Right hindlimb (tissue), 1 donor: ENCODE measurements around the gene SOCS2.
"Not testable (repeated sequence)": the region's sequence is repeated elsewhere in the genome, so short reads cannot be mapped to it uniquely, and the experiment has no call there.

Experiments used
- DNase-seq: peaks from one replicate; pipeline ENCODE4 v3.0.0-alpha.2; 2018

The SOCS2 gene, protein sequence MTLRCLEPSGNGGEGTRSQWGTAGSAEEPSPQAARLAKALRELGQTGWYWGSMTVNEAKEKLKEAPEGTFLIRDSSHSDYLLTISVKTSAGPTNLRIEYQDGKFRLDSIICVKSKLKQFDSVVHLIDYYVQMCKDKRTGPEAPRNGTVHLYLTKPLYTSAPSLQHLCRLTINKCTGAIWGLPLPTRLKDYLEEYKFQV

DNA sequence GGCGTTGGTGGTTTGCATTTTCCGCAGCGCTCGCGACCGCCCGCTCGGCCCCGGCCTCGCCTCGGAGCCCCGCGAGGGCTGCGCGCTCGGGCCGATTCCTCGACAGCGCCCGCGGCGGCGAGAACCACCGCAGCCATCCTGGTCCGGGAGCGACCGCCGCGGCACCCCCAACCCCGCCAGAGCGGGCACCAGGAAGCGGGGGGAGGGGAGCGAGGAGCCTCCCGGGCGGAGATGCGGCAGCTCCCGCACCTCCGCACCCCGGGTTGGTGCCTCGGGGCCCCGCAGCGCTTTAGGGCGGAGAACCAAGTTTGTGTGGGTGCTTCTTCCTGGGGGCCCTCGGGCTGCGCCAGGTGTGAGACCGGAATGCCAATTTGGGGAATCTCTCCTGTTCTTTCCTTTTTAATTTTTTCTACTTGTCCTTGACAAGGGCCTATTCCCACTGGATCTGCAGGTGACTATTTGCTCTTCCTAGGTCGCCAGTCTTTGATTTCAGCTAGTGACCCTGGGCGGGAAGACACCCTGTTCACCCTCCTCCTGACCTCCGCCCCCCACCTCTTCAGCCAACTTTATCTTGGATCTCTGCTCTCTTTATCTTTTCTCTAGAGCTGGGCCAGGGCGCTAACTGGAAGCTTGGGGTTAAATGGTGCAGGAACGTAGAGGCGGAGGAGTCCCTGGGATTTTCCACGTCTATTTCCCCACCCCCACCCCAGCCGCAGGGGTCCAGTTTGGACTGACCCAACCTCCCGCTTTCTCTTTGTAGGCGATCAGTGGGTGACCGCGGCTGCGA, at the start of gene SOCS2:
TSS of gene SOCS2 (plus strand) at position 751 of the 787 bp plus-strand sequence. CDS start 223 bp downstream, outside the sequence.
- DNase-seq: peak; percentile 32

DNA sequence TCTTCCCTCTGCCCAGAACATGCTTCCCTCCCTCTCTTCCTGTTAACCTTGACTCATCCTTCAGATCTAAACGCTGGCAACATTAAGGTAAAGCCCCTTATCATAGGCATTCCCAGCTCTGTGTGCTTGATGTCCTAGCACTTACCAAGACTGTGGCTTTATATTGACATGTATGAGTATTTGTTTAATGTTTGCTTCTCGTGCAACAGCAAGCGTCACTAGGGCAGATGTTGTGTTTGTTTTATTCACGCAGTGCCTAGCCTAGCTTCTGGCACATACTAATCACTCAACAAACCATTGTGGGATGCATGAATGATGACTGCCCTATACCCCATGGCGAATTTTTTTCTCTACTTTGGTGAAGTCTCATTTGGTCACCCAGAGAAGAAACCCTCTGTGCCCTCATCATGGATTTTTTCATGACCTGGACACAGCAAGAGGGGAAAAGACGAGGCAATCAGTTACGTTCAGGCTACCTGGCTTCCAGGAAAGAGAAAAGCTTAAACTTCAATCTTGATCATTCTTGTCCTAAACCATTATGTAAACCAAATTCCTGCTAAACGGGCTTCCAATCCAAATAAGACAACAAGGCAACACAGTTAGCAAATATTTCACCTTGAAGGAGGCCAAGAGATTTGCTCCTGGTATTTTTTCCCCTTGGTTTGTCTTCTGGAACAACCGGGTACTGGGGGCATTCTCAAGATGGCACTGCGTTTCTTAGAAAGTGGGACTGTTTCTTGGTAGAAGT, 47.9 kb upstream of the SOCS2 start:
- no peak for DNase-seq

DNA sequence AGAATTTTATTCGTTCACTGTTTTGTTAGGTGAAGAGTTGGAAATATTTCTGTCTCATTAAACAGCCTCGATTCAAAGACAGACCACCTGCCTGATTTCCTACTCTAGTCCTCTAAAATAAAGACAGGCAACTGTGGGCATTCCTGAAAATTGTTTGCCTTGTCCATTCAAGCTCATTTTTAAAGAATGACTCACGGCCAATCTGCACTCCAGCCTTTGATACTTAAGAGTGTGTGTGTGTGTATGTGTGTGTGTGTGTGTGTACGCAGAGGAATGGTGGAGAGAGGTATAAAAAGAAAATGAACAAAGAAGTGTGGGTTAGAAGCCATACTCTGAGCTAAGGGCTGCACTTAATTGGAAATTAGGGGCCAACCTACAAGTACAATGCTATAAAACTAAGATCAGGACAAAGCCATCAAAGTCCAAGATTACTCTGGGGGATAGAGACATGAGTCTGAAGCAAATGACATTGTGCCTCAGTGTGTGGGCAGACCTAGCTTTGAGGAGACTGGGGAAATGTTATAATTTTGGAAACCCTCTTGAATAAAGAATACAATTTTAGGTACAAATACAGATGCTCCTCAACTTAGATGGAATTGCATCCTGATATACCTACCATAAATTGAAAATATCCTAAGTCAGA, 45.6 kb upstream of the SOCS2 start:
- DNase-seq: no peak

DNA sequence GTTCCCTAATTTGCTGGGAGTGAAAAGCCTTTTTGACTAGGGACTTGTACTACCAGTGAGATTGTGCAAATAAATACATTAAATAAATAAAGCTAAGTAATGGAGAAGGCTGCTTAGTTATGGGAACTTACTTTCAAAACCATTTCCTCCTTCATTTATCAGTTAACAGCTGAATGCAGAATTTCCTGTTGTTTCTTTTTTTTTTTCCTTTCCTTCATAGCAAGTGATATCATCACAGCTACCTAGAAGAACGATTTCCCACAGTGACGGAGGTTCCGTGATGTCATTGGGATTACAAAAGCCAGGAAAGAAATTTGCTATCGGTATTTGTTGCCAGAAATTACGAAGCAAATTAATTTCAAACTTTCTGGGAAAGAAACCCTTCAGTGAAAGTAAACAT, 42.1 kb upstream of the SOCS2 start:
- no peak for DNase-seq

DNA sequence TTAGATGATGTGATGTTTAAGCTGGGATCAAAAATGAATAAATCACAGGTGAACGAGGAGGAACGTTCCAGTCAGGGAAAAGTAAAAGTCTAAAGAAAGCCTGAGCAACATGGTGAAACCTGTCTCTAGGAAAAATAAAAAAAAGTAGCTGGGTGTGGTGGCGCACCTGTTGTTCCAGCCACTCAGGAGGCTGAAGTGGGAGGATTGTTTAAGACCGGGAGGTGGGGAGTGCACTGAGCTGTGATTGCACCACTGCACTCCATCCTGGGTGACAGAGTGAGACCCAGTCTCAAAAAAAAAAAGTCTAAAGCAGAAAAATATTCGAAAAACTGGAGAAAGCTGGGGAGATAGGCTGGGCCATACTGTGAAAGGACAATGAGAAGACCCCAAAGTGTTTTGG, 39.2 kb upstream of the SOCS2 start:
- DNase-seq: no peak

DNA sequence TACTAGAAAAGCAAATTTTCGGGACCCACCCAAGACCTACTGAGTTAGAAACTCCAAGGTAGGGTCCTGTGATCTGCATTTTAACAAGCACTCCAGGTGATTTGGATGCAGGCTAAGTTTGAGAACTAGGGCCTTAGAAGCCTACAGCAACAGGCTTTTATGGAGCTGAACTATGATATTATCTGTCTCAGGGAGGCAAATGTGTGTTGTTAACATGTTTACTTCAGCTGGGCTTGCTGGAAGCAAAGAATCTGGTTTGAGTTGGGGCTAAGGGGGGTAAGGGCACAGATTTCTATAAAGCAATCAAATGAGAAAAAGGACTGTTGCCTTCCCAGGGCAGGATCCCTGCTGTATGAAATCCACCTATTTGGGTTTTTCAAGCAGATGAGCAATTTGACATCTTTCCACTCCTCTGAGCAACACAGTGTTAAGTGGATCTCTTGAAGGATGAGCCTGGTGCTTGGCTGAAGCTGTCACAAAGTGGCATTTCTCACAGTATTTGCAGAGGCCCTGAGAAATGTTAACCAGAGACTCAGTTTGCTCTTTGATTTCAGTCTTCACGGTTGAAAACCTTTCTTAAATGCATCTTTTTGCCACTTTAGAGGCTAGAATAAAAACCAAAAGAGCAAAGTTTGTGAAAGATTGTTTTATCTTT, 36.2 kb upstream of the SOCS2 start:
- DNase-seq: no peak

DNA sequence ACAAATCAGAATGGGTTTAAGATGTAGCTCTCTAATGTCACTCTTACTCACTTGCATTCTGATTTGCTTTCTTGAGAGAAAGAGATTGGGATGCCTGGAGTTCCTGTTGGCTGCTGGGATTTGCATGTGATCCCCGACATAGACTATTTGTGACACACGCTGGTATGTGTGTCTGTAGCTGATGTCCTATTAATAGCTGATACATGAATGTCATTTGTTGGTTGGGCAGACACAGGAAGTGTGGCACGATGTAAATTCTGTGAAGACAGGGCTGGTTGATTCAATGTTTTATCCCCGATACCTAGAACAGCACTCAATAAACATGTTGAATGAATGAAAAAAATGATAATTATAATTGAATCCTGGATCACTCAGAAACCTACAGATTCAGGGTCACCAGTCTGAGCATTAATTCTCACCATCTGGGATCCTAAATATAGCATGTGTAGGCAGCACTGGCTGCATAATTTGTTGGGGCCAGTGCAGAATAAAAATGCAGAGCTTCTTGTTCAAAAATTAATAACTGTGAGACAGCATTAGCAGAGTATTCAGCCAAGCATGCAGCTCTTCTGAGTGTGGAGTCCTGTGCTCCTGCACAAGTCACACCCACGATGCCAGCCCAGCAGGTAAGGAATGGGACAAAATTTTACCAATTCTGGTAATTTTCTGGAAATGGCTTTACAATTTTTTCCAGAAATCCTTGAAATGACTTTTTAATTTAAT, 35.5 kb upstream of the SOCS2 start:
- no peak for DNase-seq

DNA sequence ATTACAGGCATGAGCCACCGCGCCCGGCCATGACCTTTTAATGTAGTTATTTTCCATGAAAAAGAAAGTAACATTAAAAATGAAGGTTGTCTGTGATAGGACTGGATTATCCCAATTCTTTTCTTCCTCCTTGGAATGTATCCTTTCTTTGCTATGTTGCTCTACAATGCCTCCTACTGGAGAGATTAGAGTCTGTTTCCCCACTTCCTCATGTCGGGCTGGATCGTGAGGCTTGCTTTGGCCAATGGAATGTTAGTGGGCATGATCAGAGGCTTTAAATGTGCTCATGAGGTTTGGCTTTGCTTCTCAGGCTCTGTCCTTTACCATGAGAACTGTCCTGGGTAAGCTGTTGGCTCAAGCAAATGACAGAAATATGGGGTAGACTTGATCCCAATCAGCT, 34.7 kb upstream of the SOCS2 start:
- DNase-seq: no peak

DNA sequence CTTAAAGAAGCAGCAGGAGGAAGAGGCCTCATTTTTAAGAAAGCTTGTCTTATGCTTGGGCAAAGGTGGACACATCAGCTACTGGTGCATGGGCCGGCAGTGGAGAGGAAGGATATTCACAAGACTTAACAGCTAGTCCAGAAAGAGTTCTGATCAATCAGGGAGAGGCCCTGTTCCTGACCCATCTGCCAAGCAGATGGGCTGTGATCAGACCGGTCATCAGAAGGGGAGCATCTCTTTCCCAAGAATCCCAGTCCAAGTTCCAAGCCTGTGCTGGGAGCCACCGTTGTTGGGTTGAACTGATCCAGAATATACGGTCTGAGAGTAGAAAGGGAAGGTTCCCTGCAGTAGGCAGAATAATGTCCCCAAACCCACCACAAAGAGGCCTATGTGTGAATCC, 32.7 kb upstream of the SOCS2 start:
- no peak for DNase-seq

DNA sequence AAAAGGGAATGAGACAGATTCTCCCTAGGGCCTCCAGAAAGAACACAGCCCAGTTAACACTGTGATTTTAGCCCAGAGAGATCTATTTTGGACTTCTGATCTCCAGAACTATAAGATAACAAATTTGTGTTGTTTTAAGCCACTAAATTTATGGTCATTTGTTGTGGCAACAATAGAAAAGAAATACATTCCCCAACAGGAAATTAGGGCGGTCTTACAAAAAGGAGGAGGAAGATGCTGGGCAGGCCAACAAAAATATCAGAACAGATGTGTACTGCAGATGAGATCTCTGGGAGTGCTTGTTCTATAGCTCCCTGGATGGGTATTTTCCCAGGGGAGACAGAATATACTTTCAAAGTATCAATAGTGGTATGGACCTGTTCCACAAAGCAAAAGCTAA, 32.0 kb upstream of the SOCS2 start:
- DNase-seq: no peak

DNA sequence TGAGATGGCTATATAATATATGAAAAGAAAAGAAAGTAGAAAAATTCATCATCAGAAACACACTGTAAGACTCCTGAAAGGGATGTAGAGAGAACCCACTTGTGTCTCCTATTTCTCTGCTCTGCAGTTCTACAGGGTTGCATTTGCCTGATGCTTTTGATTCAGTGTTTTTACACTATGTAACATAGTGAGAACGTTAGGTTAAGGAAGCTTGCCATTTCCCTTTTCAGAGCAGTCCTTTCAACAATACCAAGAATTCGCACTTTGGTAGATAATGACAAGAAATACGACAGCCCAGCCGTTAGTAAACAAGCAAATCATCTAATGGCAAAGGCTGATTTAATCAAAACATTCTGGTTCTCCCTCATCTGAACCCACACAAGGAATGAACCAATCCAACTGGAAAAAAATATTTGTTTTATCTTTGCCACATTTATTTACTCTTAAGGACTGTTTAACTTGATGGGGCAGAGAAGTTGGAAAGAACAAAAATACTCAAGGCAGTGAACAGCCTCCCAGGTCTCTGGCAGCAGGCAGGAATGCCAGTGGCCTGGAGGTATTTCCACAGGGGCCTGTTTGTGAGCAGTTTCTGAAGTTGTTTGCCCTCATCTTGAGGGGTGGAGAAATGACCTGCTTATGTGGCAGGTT, 30.8 kb upstream of the SOCS2 start:
- DNase-seq: no peak

DNA sequence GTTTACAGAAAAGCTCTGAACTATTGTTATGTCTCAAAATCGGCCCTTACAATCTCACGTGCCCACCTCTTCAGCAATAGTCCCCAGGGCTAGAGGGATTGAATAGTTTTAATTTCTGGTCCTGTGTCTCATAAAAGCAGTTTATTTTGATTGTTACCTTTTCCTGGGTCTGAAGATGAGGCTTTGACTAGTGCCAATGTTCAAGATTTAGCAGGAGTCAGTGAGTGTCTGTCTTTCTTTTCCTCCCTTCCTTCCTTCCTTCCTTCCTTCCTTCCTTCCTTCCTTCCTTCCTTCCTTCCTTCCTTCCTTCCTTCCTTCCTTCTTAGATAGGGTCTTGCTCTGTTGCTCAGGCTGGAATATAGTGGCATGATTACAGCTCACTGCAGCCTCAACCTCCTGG, 24.7 kb upstream of the SOCS2 start:
- DNase-seq: no peak

DNA sequence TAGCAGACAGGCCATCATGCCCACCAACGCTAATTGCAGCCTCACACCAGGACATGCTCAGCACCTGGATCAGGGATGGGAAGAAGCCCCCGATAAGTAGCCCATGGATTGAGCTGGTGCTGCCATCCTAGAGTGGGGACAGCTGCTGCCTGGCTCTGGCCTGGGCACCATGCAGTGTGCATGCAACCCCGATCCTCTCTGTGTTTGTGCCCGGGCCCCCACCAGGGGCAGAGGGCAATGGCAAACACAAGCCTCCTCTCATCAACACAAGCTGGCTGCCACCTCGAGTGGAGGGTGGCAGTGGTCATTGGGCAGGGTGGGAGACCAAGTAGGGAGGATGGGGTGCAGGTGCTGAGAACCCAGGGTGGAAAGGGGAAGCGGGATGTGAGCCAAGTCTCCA, 23.3 kb upstream of the SOCS2 start:
- no peak for DNase-seq

DNA sequence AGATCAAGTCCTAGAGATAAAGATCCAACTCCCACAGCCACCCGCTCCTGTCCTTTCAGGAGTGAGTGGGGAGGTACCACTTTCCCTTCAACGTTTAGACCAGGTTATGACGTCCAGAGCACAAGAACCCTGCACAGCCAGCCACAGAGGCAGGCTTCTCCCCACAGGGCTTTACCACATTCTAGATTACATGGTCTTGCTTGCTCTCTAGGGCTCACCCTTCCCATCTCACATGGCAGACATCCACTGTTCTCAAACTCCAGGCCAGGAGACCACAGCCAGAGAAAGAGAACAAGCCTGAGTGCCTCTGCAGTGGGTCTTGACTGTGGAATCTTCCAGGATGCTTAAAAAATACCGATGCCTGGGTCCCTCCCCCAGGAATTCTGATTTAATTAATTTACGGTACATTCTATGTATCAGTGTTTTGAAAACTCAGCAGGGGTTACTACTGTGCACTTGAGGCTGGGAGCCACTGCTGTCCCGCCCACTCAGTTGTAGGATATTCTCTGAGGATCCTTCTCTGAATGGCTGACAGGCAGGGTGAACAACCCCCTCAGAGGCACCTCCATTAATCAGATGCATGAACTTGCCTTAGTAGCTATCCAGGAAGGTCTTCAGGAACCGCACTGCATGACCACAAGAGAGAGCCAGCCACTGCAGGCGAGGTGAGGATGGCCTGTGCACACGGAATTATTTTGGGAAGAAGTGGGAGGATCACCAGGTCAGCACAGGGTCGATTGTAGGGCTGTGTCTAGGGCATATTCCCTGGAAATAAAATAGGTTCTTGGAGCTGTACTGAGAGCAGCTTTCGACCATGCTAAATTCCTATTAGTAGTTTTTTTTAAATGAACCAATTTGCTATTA, 21.5 kb upstream of the SOCS2 start:
- DNase-seq: no peak

DNA sequence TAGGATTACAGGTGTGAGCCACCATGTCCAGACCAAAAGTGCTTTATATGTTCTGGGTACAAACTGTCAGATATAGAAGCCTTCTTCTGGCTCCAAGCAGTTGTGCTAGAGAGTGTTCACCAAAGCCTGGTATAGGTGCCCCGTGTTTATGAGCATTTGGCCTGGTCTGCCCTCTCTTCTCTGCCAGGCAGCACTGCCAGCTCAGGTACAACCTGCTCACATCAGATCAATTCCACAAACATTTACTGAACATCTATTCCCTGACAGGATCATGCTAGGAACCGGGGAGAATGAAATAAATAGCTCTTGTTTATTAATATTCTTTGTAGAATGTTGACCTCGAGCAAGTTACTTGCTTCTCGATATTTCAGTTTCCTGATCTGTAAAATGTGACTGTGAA, 20.0 kb upstream of the SOCS2 start:
- no peak for DNase-seq

DNA sequence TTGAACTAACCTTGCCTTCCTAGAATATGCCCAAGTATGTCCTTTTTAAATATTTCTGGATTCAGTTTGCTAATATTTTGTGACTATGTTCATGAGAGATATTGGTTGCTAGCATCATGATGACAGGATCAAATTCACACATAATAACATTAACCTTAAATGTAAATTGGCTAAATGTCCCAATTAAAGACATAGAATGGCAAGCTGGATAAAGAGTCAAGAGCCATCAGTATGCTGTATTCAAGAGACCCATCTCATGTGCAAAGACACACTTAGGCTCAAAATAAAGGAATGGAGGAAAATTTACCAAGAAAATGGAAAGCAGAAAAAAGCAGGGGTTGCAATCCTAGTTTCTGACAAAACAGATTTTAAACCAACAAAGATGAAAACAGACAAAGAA, 14.6 kb upstream of the SOCS2 start:
- DNase-seq: not testable (repeated sequence)

DNA sequence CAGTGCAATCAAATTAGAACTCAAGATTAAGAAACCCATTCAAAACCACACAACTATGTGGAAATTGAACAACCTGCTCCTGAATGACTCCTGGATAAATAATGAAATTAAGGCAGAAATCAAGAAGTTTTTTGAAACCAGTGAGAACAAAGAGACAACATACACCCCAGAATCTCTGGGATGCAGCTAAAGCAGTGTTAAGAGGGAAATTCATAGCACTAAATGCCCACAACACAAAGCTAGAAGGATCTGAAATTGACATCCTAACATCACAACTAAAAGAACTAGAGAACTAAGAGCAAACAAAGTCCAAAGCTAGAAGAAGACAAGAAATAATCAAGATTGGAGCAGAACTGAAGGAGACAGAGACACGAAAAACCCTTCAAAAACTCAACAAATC, 13.8 kb upstream of the SOCS2 start:
- not testable (repeated sequence) for DNase-seq

DNA sequence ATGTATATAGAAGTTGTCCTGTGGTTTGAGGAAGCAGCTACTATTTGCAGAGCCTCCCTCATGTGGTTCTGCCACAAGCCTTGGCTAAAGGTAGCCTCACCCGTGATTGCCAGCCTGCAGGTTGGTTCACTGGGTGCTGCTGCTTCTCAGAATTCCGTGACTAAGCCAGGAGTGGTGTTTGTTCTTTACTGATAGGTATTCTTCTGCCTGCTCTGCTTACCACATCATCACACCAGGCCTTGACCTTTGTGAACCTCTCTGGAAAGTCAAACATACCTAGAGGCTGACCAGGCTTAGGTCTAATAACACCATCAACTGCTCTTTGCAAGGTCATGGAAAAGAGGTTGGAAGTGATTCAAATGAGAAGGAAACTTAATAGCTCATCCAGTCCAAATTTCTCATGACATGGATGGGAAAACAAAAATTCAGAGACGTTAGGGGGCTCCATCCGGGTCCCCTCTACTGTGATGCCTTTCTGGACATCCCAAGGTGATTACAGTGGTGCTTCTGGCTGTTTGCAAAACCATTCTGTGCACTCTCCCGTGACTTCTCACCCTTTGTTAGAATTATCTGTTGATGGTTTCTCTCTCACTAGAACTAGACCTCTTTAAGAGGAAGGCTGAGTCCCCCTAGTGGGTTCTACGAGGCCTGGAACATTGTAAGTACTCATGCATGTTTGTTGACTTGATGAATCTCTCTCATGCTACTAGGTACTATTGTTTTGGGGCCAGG, 8.5 kb upstream of the SOCS2 start:
- no peak for DNase-seq

DNA sequence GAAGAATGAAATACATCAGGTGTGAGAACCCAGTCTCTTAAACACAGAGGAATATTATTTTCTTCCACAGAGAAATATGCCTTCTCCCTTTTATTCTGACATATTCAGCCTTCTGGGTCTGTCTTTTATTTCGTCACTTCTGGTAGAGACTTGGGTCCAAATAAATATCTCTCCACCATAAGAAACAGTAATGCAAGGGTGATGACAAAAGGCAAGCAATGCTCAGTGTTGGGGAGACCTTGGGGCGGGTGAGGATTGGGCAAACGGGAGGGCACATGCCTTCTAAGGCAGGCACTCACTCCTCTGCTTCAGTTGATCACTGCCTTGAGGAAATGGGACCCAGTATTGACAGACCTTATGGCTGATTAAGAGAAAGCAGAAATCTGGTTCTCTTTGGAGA, 6.7 kb upstream of the SOCS2 start:
- DNase-seq: no peak

DNA sequence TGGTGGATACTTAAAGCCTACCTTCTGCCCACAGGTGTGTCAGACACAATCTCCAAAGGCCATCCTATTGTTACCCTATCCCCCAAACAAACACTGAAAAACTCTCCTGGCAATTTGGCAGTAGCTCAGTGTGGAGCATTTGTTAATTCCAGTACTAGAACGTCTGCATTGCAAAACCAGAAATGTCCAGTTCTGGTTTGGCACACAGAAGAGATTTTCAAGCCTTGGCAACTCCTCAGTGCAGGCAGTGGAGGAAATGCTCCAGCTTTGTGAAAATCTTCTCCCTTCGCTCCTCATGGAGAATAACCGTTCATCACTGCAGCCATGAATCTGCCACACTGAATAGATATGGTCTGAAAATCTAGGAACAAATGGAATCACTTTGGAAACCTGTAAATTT, 5.3 kb upstream of the SOCS2 start:
- DNase-seq: no peak
